Measurements from ENCODE around the gene LRRK1.

- TF ChIP-seq CTCF (conservative IDR thresholded peaks at IDR 0.05; ENCODE audit: low read depth, low read length), result no peak
- no peak for TF ChIP-seq EZH2 (IDR thresholded peaks at IDR 0.05; ENCODE audit: low read length, unreplicated experiment)
- TF ChIP-seq EZH2phosphoT487 (IDR thresholded peaks at IDR 0.05; ENCODE audit: borderline replicate concordance, low read length), result no peak
These were observed 171.3 kb downstream of the LRRK1 start for GRCh38 chr15:101090428-101090790.
